NB4 (cell line): ENCODE data around the gene PCCA.

ENCODE experiments used
- CTCF ChIP-seq: IDR thresholded peaks from one replicate; pipeline ENCODE4 v1.5.1; 2012; ENCODE audit warnings: low read depth, low read length
- MAX ChIP-seq: IDR thresholded peaks from 2 replicates; pipeline ENCODE4 v1.6.1; 2011; ENCODE audit warnings: low read depth, low read length
- POLR2A ChIP-seq: IDR thresholded peaks from 2 replicates; pipeline ENCODE4 v1.6.1; 2011; ENCODE audit warnings: mild to moderate bottlenecking; ENCODE audit not compliant: insufficient read length; ENCODE audit errors: extremely low read depth

- no peak for TF ChIP-seq CTCF
- TF ChIP-seq POLR2A, result no peak
- TF ChIP-seq MAX, result no peak
Measured at GRCh38 chr13:100291624-100292023, 202.7 kb downstream of the PCCA start.
